Erythroblast (primary cell): ENCODE data around the gene MAX.

ENCODE experiments used
- GATA1 ChIP-seq: IDR thresholded peaks from 2 replicates; pipeline ENCODE4 v1.6.1; 2011; ENCODE audit warnings: low read depth, mild to moderate bottlenecking, control low read depth, low read length, moderate library complexity
- POLR2A ChIP-seq: IDR thresholded peaks from 2 replicates; pipeline ENCODE4 v1.6.1; 2011; ENCODE audit warnings: mild to moderate bottlenecking, low read length

- TF ChIP-seq POLR2A, result no peak
- no peak for TF ChIP-seq GATA1
Observed at GRCh38 chr14:65084554-65085505, 17.5 kb downstream of the MAX start.
